ENCODE data around the gene CHST8. TPM values are rescaled to one million over a fixed set of nuclear protein-coding genes. Genes with fewer than 3 reads are reported as not detected.

Gene CHST8
- total RNA-seq, 2 donors from 2014 or later = 1.6 to 3.8 TPM

- Histone ChIP-seq H3K36me3 (ENCODE audit: control insufficient read depth, insufficient read depth, low read length) (no peaks in the 10 kb centered on the region), H3K27ac (ENCODE audit: low read depth, low read length) (no peak overlapping the region), H3K27me3 (ENCODE audit: control insufficient read depth, insufficient read depth, low read length, poor library complexity, severe bottlenecking) (no peaks in the 10 kb centered on the region), H3K9me3 (ENCODE audit: control insufficient read depth, low read length) (no peaks in the 10 kb centered on the region), H3K4me1 (ENCODE audit: control insufficient read depth, insufficient read depth, low read length) (no peaks in the 10 kb centered on the region), H3K9ac (ENCODE audit: extremely low read depth, low read length, poor library complexity, severe bottlenecking) (no peak overlapping the region), H3K4me3 (ENCODE audit: low read length) (no peak overlapping the region)
- Mint-ChIP-seq H3K4me3 (no peak overlapping the region), H3K4me1 (peaks cover 14% of the 10 kb centered on the region), H3K9me3 (no peaks in the 10 kb centered on the region), H3K36me3 (ENCODE audit: low read depth) (no peaks in the 10 kb centered on the region), H3K27me3 (ENCODE audit: insufficient read depth) (peaks cover 8% of the 10 kb centered on the region), H3K27ac (no peak overlapping the region)
- TF ChIP-seq CTCF (conservative IDR thresholded peaks at IDR 0.05) = peak; percentile 16
- peak; percentile 67 for DNase-seq
- 84 to 88% methylated on average over 5 to 9 of the region's 9 CpGs for WGBS, 2 experiments (ENCODE audit: insufficient coverage in 1 of 2, insufficient read length in 1 of 2)
These were observed 19.0 kb downstream of the CHST8 start for GRCh38 chr19:33640773-33641172.

GRCh38 chr19:33641261-33641660 is 19.5 kb downstream of the CHST8 start:
- Histone ChIP-seq H3K9me3 (ENCODE audit: control insufficient read depth, low read length) (no peaks in the 10 kb centered on the region), H3K36me3 (ENCODE audit: control insufficient read depth, insufficient read depth, low read length) (no peaks in the 10 kb centered on the region), H3K9ac (ENCODE audit: extremely low read depth, low read length, poor library complexity, severe bottlenecking) (no peak overlapping the region), H3K27ac (ENCODE audit: low read depth, low read length) (no peak overlapping the region), H3K4me3 (ENCODE audit: low read length) (no peak overlapping the region), H3K4me1 (ENCODE audit: control insufficient read depth, insufficient read depth, low read length) (no peaks in the 10 kb centered on the region), H3K27me3 (ENCODE audit: control insufficient read depth, insufficient read depth, low read length, poor library complexity, severe bottlenecking) (no peaks in the 10 kb centered on the region)
- H3K27me3 Mint-ChIP-seq (ENCODE audit: insufficient read depth) = peaks cover 8% of the 10 kb centered on the region
- no peak for TF ChIP-seq CTCF (conservative IDR thresholded peaks at IDR 0.05)
- no peak for DNase-seq
- no peak overlapping the region for H3K4me3 Mint-ChIP-seq
- peaks cover 14% of the 10 kb centered on the region for H3K4me1 Mint-ChIP-seq
- no peak overlapping the region for H3K27ac Mint-ChIP-seq
- no peaks in the 10 kb centered on the region for H3K36me3 Mint-ChIP-seq (ENCODE audit: low read depth)
- no peaks in the 10 kb centered on the region for H3K9me3 Mint-ChIP-seq
- 80 to 85% methylated on average over 2 to 5 of the region's 5 CpGs for WGBS, 2 experiments (ENCODE audit: insufficient coverage in 1 of 2, insufficient read length in 1 of 2)

GRCh38 chr19:33641956-33642498 is 20.3 kb downstream of the CHST8 start:
- H3K27ac Mint-ChIP-seq = no peak overlapping the region
- no peak overlapping the region for H3K4me3 Mint-ChIP-seq
- Histone ChIP-seq H3K9me3 (ENCODE audit: control insufficient read depth, low read length) (no peaks in the 10 kb centered on the region), H3K4me1 (ENCODE audit: control insufficient read depth, insufficient read depth, low read length) (no peaks in the 10 kb centered on the region), H3K9ac (ENCODE audit: extremely low read depth, low read length, poor library complexity, severe bottlenecking) (no peak overlapping the region), H3K27me3 (ENCODE audit: control insufficient read depth, insufficient read depth, low read length, poor library complexity, severe bottlenecking) (no peaks in the 10 kb centered on the region), H3K36me3 (ENCODE audit: control insufficient read depth, insufficient read depth, low read length) (no peaks in the 10 kb centered on the region), H3K4me3 (ENCODE audit: low read length) (no peak overlapping the region), H3K27ac (ENCODE audit: low read depth, low read length) (no peak overlapping the region)
- peaks cover 8% of the 10 kb centered on the region for H3K27me3 Mint-ChIP-seq (ENCODE audit: insufficient read depth)
- no peaks in the 10 kb centered on the region for H3K9me3 Mint-ChIP-seq
- TF ChIP-seq CTCF (conservative IDR thresholded peaks at IDR 0.05) = no peak
- no peaks in the 10 kb centered on the region for H3K36me3 Mint-ChIP-seq (ENCODE audit: low read depth)
- WGBS, 2 experiments (ENCODE audit: insufficient coverage in 1 of 2, insufficient read length in 1 of 2) = 90 to 92% methylated on average over 5 to 7 of the region's 7 CpGs
- H3K4me1 Mint-ChIP-seq = peaks cover 14% of the 10 kb centered on the region
- no peak for DNase-seq

All from endodermal cell (in vitro differentiated cells).